ENCODE measurements around the gene ANO9. TPM values are rescaled to one million over a fixed set of nuclear protein-coding genes. Genes with fewer than 3 reads are reported as not detected.
A peak's percentile ranks its signal among the peaks of the same experiment; 100 is the strongest.

Gene ANO9
- total RNA-seq, 1 donor from 2014 or later = 36.9 TPM

- no peak overlapping the region for H3K4me3 Mint-ChIP-seq (ENCODE audit: low read depth)
- no peak overlapping the region for H3K27ac Mint-ChIP-seq
- H3K4me1 Mint-ChIP-seq (ENCODE audit: low read depth) = no peaks in the 10 kb centered on the region
- H3K9me3 Mint-ChIP-seq = no peaks in the 10 kb centered on the region
- intact Hi-C loops (cut with micrococcal nuclease) = no loop called here
- peaks cover 17% of the 10 kb centered on the region for H3K36me3 Mint-ChIP-seq (ENCODE audit: low read depth)
- H3K27me3 Mint-ChIP-seq (ENCODE audit: low read depth) = no peaks in the 10 kb centered on the region
- DNase-seq (ENCODE audit: low spot score) = no peak
Measured at GRCh38 chr11:468036-468435, 26.2 kb upstream of the ANO9 start.

GRCh38 chr11:465896-466530 is 24.2 kb upstream of the ANO9 start:
- Mint-ChIP-seq H3K27me3 (ENCODE audit: low read depth) (no peaks in the 10 kb centered on the region), H3K9me3 (no peaks in the 10 kb centered on the region), H3K27ac (no peak overlapping the region), H3K36me3 (ENCODE audit: low read depth) (peaks cover 17% of the 10 kb centered on the region), H3K4me3 (ENCODE audit: low read depth) (no peak overlapping the region), H3K4me1 (ENCODE audit: low read depth) (no peaks in the 10 kb centered on the region)
- no peak for DNase-seq (ENCODE audit: low spot score)
- intact Hi-C loops (cut with micrococcal nuclease) = no loop called here

- H3K27ac Mint-ChIP-seq = no peak overlapping the region
- no peaks in the 10 kb centered on the region for H3K4me1 Mint-ChIP-seq (ENCODE audit: low read depth)
- intact Hi-C loops (cut with micrococcal nuclease) = no loop called here
- DNase-seq (ENCODE audit: low spot score) = no peak
- no peak overlapping the region for H3K4me3 Mint-ChIP-seq (ENCODE audit: low read depth)
- H3K27me3 Mint-ChIP-seq (ENCODE audit: low read depth) = no peaks in the 10 kb centered on the region
- peaks cover 18% of the 10 kb centered on the region for H3K36me3 Mint-ChIP-seq (ENCODE audit: low read depth)
- no peaks in the 10 kb centered on the region for H3K9me3 Mint-ChIP-seq
Measured at GRCh38 chr11:464316-464715, 22.5 kb upstream of the ANO9 start.

- intact Hi-C loops (cut with micrococcal nuclease) = no loop called here
- H3K27me3 Mint-ChIP-seq (ENCODE audit: low read depth) = no peaks in the 10 kb centered on the region
Measured at GRCh38 chr11:462107-462890, 20.5 kb upstream of the ANO9 start.

GRCh38 chr11:461626-462025 is 19.8 kb upstream of the ANO9 start:
- Mint-ChIP-seq H3K9me3 (no peaks in the 10 kb centered on the region), H3K36me3 (ENCODE audit: low read depth) (peaks cover 24% of the 10 kb centered on the region), H3K27ac (no peak overlapping the region), H3K4me3 (ENCODE audit: low read depth) (no peak overlapping the region), H3K27me3 (ENCODE audit: low read depth) (no peaks in the 10 kb centered on the region), H3K4me1 (ENCODE audit: low read depth) (peaks cover 12% of the 10 kb centered on the region)
- intact Hi-C loops (cut with micrococcal nuclease) = no loop called here
- no peak for DNase-seq (ENCODE audit: low spot score)

More at GRCh38 chr11:462107-462890, 20.5 kb upstream of the ANO9 start:
- no peak overlapping the region for H3K27ac Mint-ChIP-seq
- H3K36me3 Mint-ChIP-seq (ENCODE audit: low read depth) = peaks cover 20% of the 10 kb centered on the region
- peaks cover 5% of the 10 kb centered on the region for H3K4me1 Mint-ChIP-seq (ENCODE audit: low read depth)
- no peaks in the 10 kb centered on the region for H3K9me3 Mint-ChIP-seq
- H3K4me3 Mint-ChIP-seq (ENCODE audit: low read depth) = no peak overlapping the region
- no peak for DNase-seq (ENCODE audit: low spot score)

DNA sequence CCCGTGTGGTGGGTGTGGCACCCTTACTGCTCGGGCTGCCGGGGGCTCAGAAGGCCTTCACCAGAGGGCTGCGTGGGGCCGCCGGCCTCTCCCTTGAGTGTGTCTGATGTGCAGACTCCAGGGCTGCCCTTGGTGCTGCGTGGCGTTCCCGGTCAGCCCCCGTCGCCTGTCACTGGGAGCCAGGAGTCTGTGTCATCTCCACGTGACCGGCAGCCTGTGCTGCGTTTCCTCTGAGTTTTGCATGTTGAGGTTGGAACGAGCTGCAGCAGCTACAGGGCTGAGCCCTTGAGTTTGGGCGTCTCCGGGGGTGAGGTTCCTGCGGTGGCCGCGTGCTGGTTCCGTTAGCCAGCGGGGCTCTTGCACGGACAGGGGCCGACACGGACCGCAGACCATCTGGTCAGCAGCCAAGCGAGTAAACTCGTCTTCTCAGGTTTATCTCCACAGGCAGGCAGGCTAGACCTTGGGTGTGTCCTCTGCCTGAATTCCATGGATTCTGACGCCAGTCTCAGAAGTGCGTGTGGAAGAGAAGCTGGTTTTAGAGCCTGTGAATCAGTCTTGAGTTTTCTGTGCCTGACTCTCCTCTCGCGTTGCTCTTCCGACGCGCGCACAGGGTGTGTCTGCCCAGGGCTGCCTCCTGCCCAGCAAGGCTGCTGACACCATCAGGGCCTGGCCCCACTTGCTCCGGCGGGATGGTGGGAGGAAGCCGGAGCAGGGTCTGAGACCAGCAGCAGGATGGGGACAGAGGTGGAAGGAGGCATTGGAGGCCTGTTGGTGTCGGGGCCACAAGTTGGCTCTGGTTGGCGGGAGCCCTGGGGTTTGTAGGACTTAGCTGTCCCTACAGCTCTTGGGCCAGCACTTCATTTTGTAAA is 18.8 kb upstream of the ANO9 start:
- Mint-ChIP-seq H3K4me3 (ENCODE audit: low read depth) (no peak overlapping the region), H3K36me3 (ENCODE audit: low read depth) (peaks cover 24% of the 10 kb centered on the region), H3K4me1 (ENCODE audit: low read depth) (peaks cover 16% of the 10 kb centered on the region), H3K27ac (no peak overlapping the region), H3K27me3 (ENCODE audit: low read depth) (no peaks in the 10 kb centered on the region), H3K9me3 (no peaks in the 10 kb centered on the region)
- DNase-seq (ENCODE audit: low spot score) = no peak
- intact Hi-C loops (cut with micrococcal nuclease) = no loop called here

- H3K4me1 Mint-ChIP-seq (ENCODE audit: low read depth) = peaks cover 16% of the 10 kb centered on the region
- H3K27me3 Mint-ChIP-seq (ENCODE audit: low read depth) = no peaks in the 10 kb centered on the region
- intact Hi-C loops (cut with micrococcal nuclease) = no loop called here
- H3K36me3 Mint-ChIP-seq (ENCODE audit: low read depth) = peaks cover 22% of the 10 kb centered on the region
- no peak overlapping the region for H3K27ac Mint-ChIP-seq
- no peaks in the 10 kb centered on the region for H3K9me3 Mint-ChIP-seq
- no peak overlapping the region for H3K4me3 Mint-ChIP-seq (ENCODE audit: low read depth)
- no peak for DNase-seq (ENCODE audit: low spot score)
Measured at GRCh38 chr11:459511-460220, 17.9 kb upstream of the ANO9 start.

DNA sequence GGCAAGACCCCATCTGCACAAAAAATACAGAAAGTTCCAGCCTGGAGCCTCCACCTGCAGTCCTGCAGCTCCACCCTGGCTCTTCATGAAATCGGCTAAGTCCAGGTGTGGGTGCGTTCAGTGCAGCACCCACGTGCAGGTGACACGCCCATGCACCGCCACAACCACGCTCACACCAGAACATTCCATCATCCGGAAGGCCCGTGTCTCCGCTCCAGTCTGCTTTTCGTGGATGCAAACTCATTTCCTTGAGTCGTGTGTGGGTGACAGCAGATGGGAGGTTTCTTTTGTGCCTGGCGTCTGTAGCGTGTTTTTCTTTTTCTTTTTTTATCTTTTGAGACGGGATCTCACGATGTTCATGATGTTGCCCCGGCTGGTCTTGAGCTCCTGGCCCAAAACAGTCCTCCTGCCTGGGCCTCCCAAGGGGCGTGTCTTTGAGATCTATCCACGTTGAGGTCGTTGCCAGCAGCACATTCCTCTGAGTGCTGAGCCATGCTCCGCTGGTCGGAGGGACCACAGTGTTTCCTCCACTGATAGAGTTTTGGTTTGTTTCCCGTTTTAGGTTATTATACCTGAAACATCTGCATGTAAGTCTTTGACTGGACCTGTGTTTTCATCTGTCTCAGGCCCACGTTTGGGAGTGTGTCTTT is 15.4 kb upstream of the ANO9 start:
- no peak for DNase-seq (ENCODE audit: low spot score)
- H3K27ac Mint-ChIP-seq = no peak overlapping the region
- H3K4me1 Mint-ChIP-seq (ENCODE audit: low read depth) = peaks cover 16% of the 10 kb centered on the region
- intact Hi-C loops (cut with micrococcal nuclease) = no loop called here
- H3K4me3 Mint-ChIP-seq (ENCODE audit: low read depth) = peak overlapping the region; percentile 26
- H3K9me3 Mint-ChIP-seq = no peaks in the 10 kb centered on the region
- no peaks in the 10 kb centered on the region for H3K27me3 Mint-ChIP-seq (ENCODE audit: low read depth)
- peaks cover 28% of the 10 kb centered on the region for H3K36me3 Mint-ChIP-seq (ENCODE audit: low read depth)

GRCh38 chr11:456533-456932 is 14.7 kb upstream of the ANO9 start:
- Mint-ChIP-seq H3K4me3 (ENCODE audit: low read depth) (no peak overlapping the region), H3K4me1 (ENCODE audit: low read depth) (peaks cover 17% of the 10 kb centered on the region), H3K9me3 (no peaks in the 10 kb centered on the region), H3K27ac (peak overlapping the region; percentile 43), H3K27me3 (ENCODE audit: low read depth) (no peaks in the 10 kb centered on the region), H3K36me3 (ENCODE audit: low read depth) (peaks cover 31% of the 10 kb centered on the region)
- no peak for DNase-seq (ENCODE audit: low spot score)
- intact Hi-C loops (cut with micrococcal nuclease) = no loop called here

GRCh38 chr11:455566-456147 is 13.8 kb upstream of the ANO9 start:
- no peak overlapping the region for H3K4me3 Mint-ChIP-seq (ENCODE audit: low read depth)
- H3K36me3 Mint-ChIP-seq (ENCODE audit: low read depth) = peaks cover 33% of the 10 kb centered on the region
- H3K27me3 Mint-ChIP-seq (ENCODE audit: low read depth) = no peaks in the 10 kb centered on the region
- peaks cover 24% of the 10 kb centered on the region for H3K4me1 Mint-ChIP-seq (ENCODE audit: low read depth)
- H3K27ac Mint-ChIP-seq = no peak overlapping the region
- intact Hi-C loops (cut with micrococcal nuclease) = no loop called here
- H3K9me3 Mint-ChIP-seq = no peaks in the 10 kb centered on the region
- no peak for DNase-seq (ENCODE audit: low spot score)

DNA sequence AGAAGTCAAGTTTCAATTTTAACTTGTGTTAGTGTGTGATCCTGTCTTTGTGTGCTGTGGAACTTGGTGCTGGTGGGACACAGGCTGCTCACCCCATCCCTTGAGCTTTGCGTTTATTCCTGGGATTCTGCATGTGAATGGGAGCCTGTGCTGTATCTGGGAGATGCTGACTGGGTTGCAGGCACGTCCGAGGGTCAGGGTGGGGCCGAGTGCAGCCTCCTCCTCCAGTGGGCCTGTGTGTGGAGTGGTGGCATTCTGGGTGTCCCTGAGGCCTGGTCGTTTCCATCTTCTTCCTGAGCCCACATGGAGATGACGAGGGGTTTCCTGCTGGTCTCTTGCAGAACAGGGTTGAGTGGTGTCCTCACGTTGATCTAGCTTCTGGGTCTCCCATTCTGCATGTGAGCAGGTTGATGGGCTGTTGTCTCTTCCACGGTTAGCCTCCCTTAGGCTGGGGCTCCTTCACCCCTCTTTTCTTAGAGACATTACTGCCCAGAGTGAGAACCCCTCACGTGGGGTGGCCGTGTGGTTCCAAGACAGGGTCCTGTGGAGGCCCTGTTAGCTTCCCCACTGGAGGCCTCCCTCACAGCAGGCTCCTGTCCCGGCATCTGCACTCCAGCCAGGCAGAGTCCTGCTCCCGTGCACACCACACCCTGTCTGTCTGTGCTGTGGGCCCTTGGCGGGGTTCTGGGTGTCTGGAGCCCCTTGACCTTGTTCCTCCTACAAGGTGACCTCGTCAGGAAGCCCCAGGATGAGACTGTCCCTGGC is 13.2 kb upstream of the ANO9 start:
- Mint-ChIP-seq H3K27me3 (ENCODE audit: low read depth) (no peaks in the 10 kb centered on the region), H3K4me3 (ENCODE audit: low read depth) (no peak overlapping the region), H3K36me3 (ENCODE audit: low read depth) (peaks cover 31% of the 10 kb centered on the region), H3K4me1 (ENCODE audit: low read depth) (peaks cover 24% of the 10 kb centered on the region), H3K9me3 (no peaks in the 10 kb centered on the region), H3K27ac (no peak overlapping the region)
- intact Hi-C loops (cut with micrococcal nuclease) = no loop called here
- DNase-seq (ENCODE audit: low spot score) = no peak

Measured in activated T-helper 2 cell treated with anti-CD3 and anti-CD28 coated beads, Interferon-gamma antibody, Interleukin-2, Interleukin-4, amounts not matched to agents 10 μg/mL and 5 μg/mL and 100 μg/mL, durations not matched to agents 14 hours and 24 hours and 36 hours (primary cell).